Placental pericyte (primary cell): ENCODE data around the gene OR2J2. TPM values are rescaled to one million over a fixed set of nuclear protein-coding genes. Genes with fewer than 3 reads are reported as not detected.

Experiments used
- total RNA-seq: library from RNA; depleted of rRNA; stranded (reverse); fragments of >200 nt; gene quantifications from 2 replicates; pipeline ENCODE4 v1.2.3, GENCODE V29; 2012

Gene OR2J2
- total RNA-seq, result not detected in 2 replicates

GRCh38 chr6:29170607-29171006, at the start of gene OR2J2:
TSS of gene OR2J2 (plus strand) at chr6:29170907. CDS start at chr6:29173636, 2,729 bp downstream.

Other genes starting within 250 kb of the OR2J2 start
- 65.1 and 96.5 TPM in 2 replicates for gene TRIM27, start 246.9 kb upstream of the OR2J2 start, total RNA-seq
- gene ZNF311, start 165.6 kb upstream of the OR2J2 start, total RNA-seq, result 0.43 and 0.44 TPM in 2 replicates
- gene OR2W1, start 125.7 kb upstream of the OR2J2 start, total RNA-seq, result not detected in 2 replicates
- gene OR2B3, start 83.6 kb upstream of the OR2J2 start, total RNA-seq, result not detected in 2 replicates
- gene OR2J1, start 71.4 kb upstream of the OR2J2 start, total RNA-seq, result not detected in 2 replicates
- gene OR2J3, start 62.8 kb upstream of the OR2J2 start, total RNA-seq, result not detected in 2 replicates
- not detected in 2 replicates for gene OR14J1, start 130.8 kb downstream of the OR2J2 start, total RNA-seq
- not detected in 2 replicates for gene OR5V1, start 198.0 kb downstream of the OR2J2 start, total RNA-seq
- gene OR12D3, start 204.4 kb downstream of the OR2J2 start, total RNA-seq, result not detected in 2 replicates
- gene OR12D2, start 224.7 kb downstream of the OR2J2 start, total RNA-seq, result not detected in 2 replicates
- gene OR12D1, start 244.0 kb downstream of the OR2J2 start, total RNA-seq, result not detected in 2 replicates